Measurements from ENCODE around the gene YARS1. TPM values are rescaled to one million over a fixed set of nuclear protein-coding genes. Genes with fewer than 3 reads are reported as not detected.
"Not testable (repeated sequence)": the region's sequence is repeated elsewhere in the genome, so short reads cannot be mapped to it uniquely, and the experiment has no call there.

Gene YARS1
- total RNA-seq, 1 experiment from 2014 or later = 194 TPM

GRCh38 chr1:32806290-32806689, 10.9 kb downstream of the YARS1 start:
- Histone ChIP-seq H3K79me2 (ENCODE audit: insufficient read depth, low read length) (peaks cover 5% of the 10 kb centered on the region; the same call in 1 of the 2 replicates), H2BK120ac (ENCODE audit: low read depth, low read length, poor library complexity, severe bottlenecking) (no peak overlapping the region), H2BK5ac (ENCODE audit: insufficient read length, low read length) (no peak overlapping the region), H3K18ac (ENCODE audit: insufficient read length, low read depth, low read length) (no peak overlapping the region), H4K8ac (replicated peaks; ENCODE audit: insufficient read length, low read depth, low read length) (no peak overlapping the region), H3K9me3 (ENCODE audit: control insufficient read depth, low read depth, low read length) (no peaks in the 10 kb centered on the region), H2BK20ac (ENCODE audit: low read depth, low read length, poor library complexity, severe bottlenecking) (no peak overlapping the region), H3K56ac (ENCODE audit: insufficient read length, low read depth, low read length) (no peak overlapping the region), H2AFZ (ENCODE audit: low read length) (no peak overlapping the region), H3K4ac (ENCODE audit: low read depth, low read length) (no peak overlapping the region), H3K23me2 (ENCODE audit: insufficient read length, low read depth, low read length, poor library complexity, severe bottlenecking) (no peaks in the 10 kb centered on the region), H3T11ph (ENCODE audit: low read length) (no peak overlapping the region), H3K27ac (ENCODE audit: insufficient read length, low read depth, low read length) (no peak overlapping the region), H3K79me1 (ENCODE audit: insufficient read depth, low read depth, low read length, poor library complexity, severe bottlenecking) (peaks cover 13% of the 10 kb centered on the region), H3K27me3 (ENCODE audit: insufficient read depth, low read length) (no peaks in the 10 kb centered on the region), H3K23ac (ENCODE audit: insufficient read length, low read depth, low read length) (no peak overlapping the region), H2BK15ac (ENCODE audit: low read depth, low read length) (no peak overlapping the region), H4K20me1 (ENCODE audit: control insufficient read depth, insufficient read depth, insufficient read length) (no peaks in the 10 kb centered on the region), H3K4me1 (ENCODE audit: insufficient read depth, low read length) (no peaks in the 10 kb centered on the region), H3K4me2 (ENCODE audit: insufficient read depth, insufficient read length, low read length) (no peak overlapping the region), H4K91ac (ENCODE audit: insufficient read length, low read depth, low read length) (no peak overlapping the region), H2AK5ac (ENCODE audit: insufficient read length, low read length) (no peak overlapping the region), H3K14ac (ENCODE audit: insufficient read depth, low read length) (no peak overlapping the region), H2BK12ac (ENCODE audit: insufficient read length, low read depth, low read length) (no peak overlapping the region), H4K5ac (ENCODE audit: insufficient read length, low read depth, low read length) (no peak overlapping the region), H3K9ac (ENCODE audit: extremely low read depth, insufficient read length, low read length) (no peak overlapping the region)
- Mint-ChIP-seq H3K27me3 (ENCODE audit: low read depth) (no peaks in the 10 kb centered on the region), H3K9me3 (peaks cover 0 to 4% of the 10 kb centered on the region in 2 experiments; a peak in 4 of 5 replicates), H3K27ac (no peak overlapping the region), H3K4me1 (peaks cover 4 to 6% of the 10 kb centered on the region in 2 experiments; a peak in 3 of 4 replicates), H3K36me3 (ENCODE audit: insufficient read depth in 1 of 3, low read depth in 3 of 3) (peaks cover 83 to 95% (median 94%) of the 10 kb centered on the region in 3 experiments), H3K4me3 (no peak overlapping the region)
- no peak for TF ChIP-seq CTCF (conservative IDR thresholded peaks at IDR 0.05)
- DNase-seq = no peak
- no CpG with 5 or more reads among the region's 6 CpGs for WGBS (ENCODE audit: extremely low coverage, insufficient read length, low lambda C conversion rate)

- not testable (repeated sequence) for H2BK15ac ChIP-seq (ENCODE audit: low read depth, low read length); H3K9me3 Mint-ChIP-seq; H3K4me1 ChIP-seq (ENCODE audit: insufficient read depth, low read length); H3K14ac ChIP-seq (ENCODE audit: insufficient read depth, low read length); H3K27ac ChIP-seq (ENCODE audit: insufficient read length, low read depth, low read length); H3K4me1 Mint-ChIP-seq; H2AFZ ChIP-seq (ENCODE audit: low read length); H3K18ac ChIP-seq (ENCODE audit: insufficient read length, low read depth, low read length); H3K27me3 ChIP-seq (ENCODE audit: insufficient read depth, low read length); H3K9ac ChIP-seq (ENCODE audit: extremely low read depth, insufficient read length, low read length); H3K27me3 Mint-ChIP-seq (ENCODE audit: low read depth); H2BK20ac ChIP-seq (ENCODE audit: low read depth, low read length, poor library complexity, severe bottlenecking); H3K4me2 ChIP-seq (ENCODE audit: insufficient read depth, insufficient read length, low read length); DNase-seq; H2AK5ac ChIP-seq (ENCODE audit: insufficient read length, low read length); H3K79me2 ChIP-seq (ENCODE audit: insufficient read depth, low read length); H3K9me3 ChIP-seq (ENCODE audit: control insufficient read depth, low read depth, low read length); H3K4ac ChIP-seq (ENCODE audit: low read depth, low read length); H4K8ac ChIP-seq (replicated peaks; ENCODE audit: insufficient read length, low read depth, low read length); H3K4me3 Mint-ChIP-seq; H3K56ac ChIP-seq (ENCODE audit: insufficient read length, low read depth, low read length); H3T11ph ChIP-seq (ENCODE audit: low read length); H2BK120ac ChIP-seq (ENCODE audit: low read depth, low read length, poor library complexity, severe bottlenecking); H3K23me2 ChIP-seq (ENCODE audit: insufficient read length, low read depth, low read length, poor library complexity, severe bottlenecking); H4K91ac ChIP-seq (ENCODE audit: insufficient read length, low read depth, low read length); H3K23ac ChIP-seq (ENCODE audit: insufficient read length, low read depth, low read length); H4K5ac ChIP-seq (ENCODE audit: insufficient read length, low read depth, low read length); H2BK12ac ChIP-seq (ENCODE audit: insufficient read length, low read depth, low read length); H3K79me1 ChIP-seq (ENCODE audit: insufficient read depth, low read depth, low read length, poor library complexity, severe bottlenecking); H3K27ac Mint-ChIP-seq; H2BK5ac ChIP-seq (ENCODE audit: insufficient read length, low read length); H4K20me1 ChIP-seq (ENCODE audit: control insufficient read depth, insufficient read depth, insufficient read length)
- peaks cover 71 to 92% (median 85%) of the 10 kb centered on the region in 3 experiments for H3K36me3 Mint-ChIP-seq (ENCODE audit: insufficient read depth in 1 of 3, low read depth in 3 of 3)
- no CpG with 5 or more reads among the region's 30 CpGs for WGBS (ENCODE audit: extremely low coverage, insufficient read length, low lambda C conversion rate)
Measured at GRCh38 chr1:32804460-32804859, 12.7 kb downstream of the YARS1 start.
